ENCODE results near the gene BCL7A. TPM values are rescaled to one million over a fixed set of nuclear protein-coding genes. Genes with fewer than 3 reads are reported as not detected.
A peak's percentile ranks its signal among the peaks of the same experiment; 100 is the strongest.

BCL7A gene
- total RNA-seq, 2 donors from 2014 or later, result 6.4 to 12.2 TPM

- Mint-ChIP-seq H3K27me3 (ENCODE audit: low read depth) (peaks cover 27% of the 10 kb centered on the region), H3K9me3 (no peaks in the 10 kb centered on the region), H3K4me1 (ENCODE audit: low read depth) (peaks cover 30% of the 10 kb centered on the region), H3K4me3 (peak overlapping the region; percentile 48 to 56), H3K36me3 (ENCODE audit: insufficient read depth in 2 of 2) (no peaks in the 10 kb centered on the region), H3K27ac (no peak overlapping the region)
- DNase-seq (no peak), ATAC-seq (replicated peaks in 1 of 2) (peak; percentile 35 to 54)
Observed at GRCh38 chr12:122006186-122006926, 15.3 kb upstream of the BCL7A start.

DNA sequence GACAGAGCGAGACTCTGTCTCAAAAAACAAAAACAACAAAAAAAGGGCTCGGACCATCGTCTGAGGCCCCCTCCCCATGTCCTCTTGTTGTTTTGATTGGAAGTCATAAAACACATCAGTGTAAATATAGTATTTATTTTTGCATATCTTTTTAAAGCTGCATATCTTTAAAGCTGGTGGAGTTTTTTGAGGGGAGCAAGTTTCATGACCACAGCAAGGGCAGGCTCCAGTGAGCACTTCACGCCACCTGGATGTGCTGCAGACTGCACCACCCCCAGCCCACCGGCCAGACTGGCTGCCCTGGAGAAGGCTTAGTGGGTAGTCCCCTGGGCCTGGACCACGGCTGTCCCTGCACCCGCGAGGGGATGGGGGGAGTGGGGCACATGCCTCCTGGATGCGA, 11.9 kb upstream of the BCL7A start:
- no peaks in the 10 kb centered on the region for H3K36me3 Mint-ChIP-seq (ENCODE audit: insufficient read depth in 2 of 2)
- H3K27ac Mint-ChIP-seq, result no peak overlapping the region
- peaks cover 31% of the 10 kb centered on the region for H3K4me1 Mint-ChIP-seq (ENCODE audit: low read depth)
- DNase-seq (no peak), ATAC-seq (replicated peaks in 1 of 2) (no peak)
- peaks cover 18% of the 10 kb centered on the region for H3K27me3 Mint-ChIP-seq (ENCODE audit: low read depth)
- H3K4me3 Mint-ChIP-seq, result no peak overlapping the region
- no peaks in the 10 kb centered on the region for H3K9me3 Mint-ChIP-seq

GRCh38 chr12:122012184-122012583, 9.5 kb upstream of the BCL7A start:
- no peak for ATAC-seq (replicated peaks in 1 of 2)
- no peaks in the 10 kb centered on the region for H3K36me3 Mint-ChIP-seq (ENCODE audit: insufficient read depth in 2 of 2)
- H3K4me1 Mint-ChIP-seq (ENCODE audit: low read depth), result peaks cover 14% of the 10 kb centered on the region
- no peak overlapping the region for H3K27ac Mint-ChIP-seq
- no peaks in the 10 kb centered on the region for H3K9me3 Mint-ChIP-seq
- DNase-seq, result no peak
- no peak overlapping the region for H3K4me3 Mint-ChIP-seq
- H3K27me3 Mint-ChIP-seq (ENCODE audit: low read depth), result peaks cover 5% of the 10 kb centered on the region

DNA sequence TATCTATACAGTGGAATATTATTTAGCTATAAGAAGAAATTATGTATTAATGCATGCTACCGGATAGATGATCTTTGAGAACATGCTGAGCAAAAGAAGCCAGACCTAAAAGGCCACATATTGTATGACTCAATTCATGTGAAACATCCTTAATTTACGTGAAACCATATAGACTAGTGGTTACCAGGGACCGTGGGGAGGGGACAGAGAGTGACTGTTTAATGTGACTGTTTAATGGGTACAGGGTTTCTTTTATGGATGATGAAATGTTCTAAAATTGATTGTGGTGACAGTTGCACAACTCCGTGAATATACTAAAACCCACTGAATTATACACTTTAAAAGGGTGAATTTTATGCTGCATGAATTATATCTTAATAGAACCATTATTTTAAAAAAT, 8.5 kb upstream of the BCL7A start:
- peak; percentile 79 to 84 for ATAC-seq (replicated peaks in 1 of 2)
- no peaks in the 10 kb centered on the region for H3K27me3 Mint-ChIP-seq (ENCODE audit: low read depth)

DNA sequence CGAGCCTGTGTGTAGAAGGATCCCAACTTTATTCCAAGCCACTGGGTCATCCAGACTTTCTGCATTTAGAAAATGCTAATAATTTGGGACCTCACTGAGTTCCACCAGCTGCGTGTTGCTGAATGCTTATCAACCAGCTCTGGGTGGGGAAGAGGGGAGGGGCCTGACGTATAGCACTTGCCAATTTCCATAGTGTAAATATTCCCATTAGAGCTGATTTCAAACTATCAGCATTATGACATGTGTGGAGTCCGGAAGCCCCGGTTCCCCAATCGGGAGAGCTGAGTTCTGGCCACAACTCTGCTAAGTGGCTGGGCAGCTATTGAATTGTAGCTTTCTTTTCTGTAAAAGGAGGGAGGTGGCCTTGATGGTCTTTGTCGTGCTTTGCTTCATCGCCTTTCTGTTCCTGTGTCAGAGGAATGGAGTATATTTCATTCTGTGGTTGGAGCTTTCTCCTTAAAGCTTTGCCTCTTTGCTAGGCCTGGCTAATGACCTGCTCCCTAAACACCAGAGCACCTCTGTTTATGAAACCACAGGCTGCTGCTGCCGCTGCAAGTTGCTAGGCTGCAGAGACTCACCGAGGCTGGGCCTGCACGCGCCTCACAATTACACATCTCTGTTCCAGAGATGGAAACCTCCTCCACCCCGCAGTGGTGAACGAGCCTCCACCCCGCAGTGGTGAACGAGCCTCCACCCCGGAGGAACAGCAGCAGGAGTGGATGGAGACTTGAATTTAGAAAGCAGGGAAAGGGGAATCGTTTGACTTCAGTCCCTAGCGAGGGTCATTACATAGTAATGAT, 7.7 kb upstream of the BCL7A start:
- H3K4me3 Mint-ChIP-seq, result peak overlapping the region in 1 of 2 donors; percentile 35
- peaks cover 3% of the 10 kb centered on the region for H3K27me3 Mint-ChIP-seq (ENCODE audit: low read depth)
- H3K36me3 Mint-ChIP-seq (ENCODE audit: insufficient read depth in 2 of 2), result peaks cover 0 to 1% of the 10 kb centered on the region in 2 donors
- no peaks in the 10 kb centered on the region for H3K9me3 Mint-ChIP-seq
- H3K27ac Mint-ChIP-seq, result no peak overlapping the region
- ATAC-seq (replicated peaks in 1 of 2), result peak; percentile 47 to 65
- peak in 1 of 2 donors; percentile 33 for DNase-seq
- peaks cover 13% of the 10 kb centered on the region for H3K4me1 Mint-ChIP-seq (ENCODE audit: low read depth)

More for the DNA sequence above, 8.5 kb upstream of the BCL7A start:
- H3K9me3 Mint-ChIP-seq, result no peaks in the 10 kb centered on the region
- peaks cover 13% of the 10 kb centered on the region for H3K4me1 Mint-ChIP-seq (ENCODE audit: low read depth)
- no peak for DNase-seq
- H3K36me3 Mint-ChIP-seq (ENCODE audit: insufficient read depth in 2 of 2), result no peaks in the 10 kb centered on the region
- no peak overlapping the region for H3K27ac Mint-ChIP-seq
- H3K4me3 Mint-ChIP-seq, result peak overlapping the region in 1 of 2 donors; percentile 11

DNA sequence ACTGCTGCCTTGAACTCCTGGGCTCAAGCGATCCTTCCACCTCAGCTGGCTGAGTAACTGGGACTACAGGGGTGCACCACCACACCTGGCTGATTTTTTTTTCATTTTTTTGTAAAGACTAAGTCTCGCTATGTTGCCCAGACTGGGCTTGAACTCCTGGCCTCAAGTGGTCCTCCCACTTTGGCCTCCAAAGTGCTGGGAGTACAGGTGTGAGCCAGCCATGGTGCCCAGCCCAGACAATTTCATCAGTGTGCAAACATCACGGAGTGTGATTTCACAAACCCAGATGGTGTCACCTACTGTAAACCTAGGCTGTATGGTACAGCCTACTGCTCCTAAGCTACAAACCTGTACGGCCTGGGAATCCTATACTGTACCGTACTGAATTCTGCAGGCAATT, 6.9 kb upstream of the BCL7A start:
- H3K4me1 Mint-ChIP-seq (ENCODE audit: low read depth), result peaks cover 13% of the 10 kb centered on the region
- no peaks in the 10 kb centered on the region for H3K9me3 Mint-ChIP-seq
- H3K27me3 Mint-ChIP-seq (ENCODE audit: low read depth), result peaks cover 10% of the 10 kb centered on the region
- H3K36me3 Mint-ChIP-seq (ENCODE audit: insufficient read depth in 2 of 2), result peaks cover 0 to 2% of the 10 kb centered on the region in 2 donors
- H3K4me3 Mint-ChIP-seq, result no peak overlapping the region
- DNase-seq (no peak), ATAC-seq (replicated peaks in 1 of 2) (no peak)
- H3K27ac Mint-ChIP-seq, result no peak overlapping the region

- DNase-seq (no peak), ATAC-seq (replicated peaks in 1 of 2) (no peak)
- peaks cover 20% of the 10 kb centered on the region for H3K27me3 Mint-ChIP-seq (ENCODE audit: low read depth)
- peaks cover 18% of the 10 kb centered on the region for H3K4me1 Mint-ChIP-seq (ENCODE audit: low read depth)
- H3K27ac Mint-ChIP-seq, result no peak overlapping the region
- no peaks in the 10 kb centered on the region for H3K9me3 Mint-ChIP-seq
- peaks cover 2 to 4% of the 10 kb centered on the region in 2 donors for H3K36me3 Mint-ChIP-seq (ENCODE audit: insufficient read depth in 2 of 2)
- no peak overlapping the region for H3K4me3 Mint-ChIP-seq
Observed at GRCh38 chr12:122018457-122018856, 3.2 kb upstream of the BCL7A start.

DNA sequence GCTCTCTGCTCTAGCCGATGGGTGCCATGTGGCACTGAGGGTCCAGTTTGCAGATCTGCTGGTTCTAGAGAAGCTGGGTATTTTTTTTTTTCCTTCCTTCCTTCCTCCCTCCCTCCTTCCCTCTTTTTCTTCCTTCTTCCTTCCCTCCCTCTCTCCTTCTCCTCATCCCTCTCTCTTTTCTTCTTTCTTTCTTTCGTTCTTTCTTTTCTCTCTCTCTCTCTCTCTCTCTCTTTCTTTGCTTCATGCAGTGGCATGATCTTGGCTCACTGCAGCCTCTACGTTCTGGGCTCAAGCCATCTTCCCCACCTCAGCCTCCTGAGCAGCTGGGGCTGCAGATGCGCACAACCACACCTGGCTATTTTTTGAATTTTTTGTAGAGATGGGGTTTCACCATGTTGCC, 2.7 kb upstream of the BCL7A start:
- ATAC-seq (replicated peaks in 1 of 2) (no peak), DNase-seq (no peak)
- Mint-ChIP-seq H3K27ac (no peak overlapping the region), H3K4me1 (ENCODE audit: low read depth) (peaks cover 19% of the 10 kb centered on the region), H3K27me3 (ENCODE audit: low read depth) (peaks cover 20% of the 10 kb centered on the region), H3K36me3 (ENCODE audit: insufficient read depth in 2 of 2) (peaks cover 2 to 4% of the 10 kb centered on the region in 2 donors), H3K4me3 (no peak overlapping the region), H3K9me3 (no peaks in the 10 kb centered on the region)

- Mint-ChIP-seq H3K27me3 (ENCODE audit: low read depth) (peaks cover 20% of the 10 kb centered on the region), H3K27ac (no peak overlapping the region)
- ATAC-seq (replicated peaks in 1 of 2), result no peak
Observed at GRCh38 chr12:122020795-122021192, 890 bp upstream of the BCL7A start.

DNA sequence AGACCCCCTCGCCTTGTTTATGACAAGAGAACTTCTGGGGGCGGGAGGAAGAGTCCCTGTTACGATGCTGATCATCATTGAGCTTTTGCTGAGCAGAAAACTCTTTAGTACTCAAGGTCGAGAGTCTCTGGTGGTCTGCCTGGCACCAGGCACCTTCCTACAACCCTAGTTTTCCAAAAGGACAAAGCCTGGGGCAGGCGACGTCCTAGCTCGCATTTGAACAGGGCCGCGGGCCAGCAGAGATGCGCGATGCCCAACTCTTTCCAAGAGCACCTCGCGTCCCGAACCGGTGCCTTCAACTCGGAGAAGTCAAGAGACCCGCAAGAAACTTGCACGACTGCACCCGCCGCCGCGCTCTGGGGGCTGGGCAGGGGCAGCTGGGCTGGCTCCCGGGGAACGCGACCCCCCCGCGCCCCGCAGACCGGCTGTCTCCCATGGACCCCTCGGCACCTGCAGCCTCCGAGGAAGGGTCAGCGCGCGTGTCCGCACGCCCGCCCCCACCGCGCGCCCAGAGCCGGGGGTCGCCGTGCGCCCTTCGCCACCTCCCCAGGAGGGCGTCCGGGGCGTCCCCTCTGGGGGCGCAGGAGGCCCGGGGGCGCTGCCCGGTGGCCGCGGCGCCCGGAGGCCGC, 377 bp upstream of the BCL7A start:
- H3K36me3 Mint-ChIP-seq (ENCODE audit: insufficient read depth in 2 of 2), result peaks cover 2 to 4% of the 10 kb centered on the region in 2 donors
- DNase-seq, result peak in 1 of 2 donors; percentile 25

More at GRCh38 chr12:122020795-122021192, 890 bp upstream of the BCL7A start:
- Mint-ChIP-seq H3K9me3 (no peaks in the 10 kb centered on the region), H3K36me3 (ENCODE audit: insufficient read depth in 2 of 2) (peaks cover 2 to 4% of the 10 kb centered on the region in 2 donors), H3K4me3 (peak overlapping the region; percentile 82 to 86), H3K4me1 (ENCODE audit: low read depth) (peaks cover 13% of the 10 kb centered on the region)
- DNase-seq, result no peak

GRCh38 chr12:122022393-122023338, 982 bp downstream of the BCL7A start:
- Mint-ChIP-seq H3K36me3 (ENCODE audit: insufficient read depth in 2 of 2) (peaks cover 2 to 4% of the 10 kb centered on the region in 2 donors), H3K27ac (peak overlapping the region; percentile 65), H3K4me3 (peak overlapping the region; percentile 87 to 91), H3K27me3 (ENCODE audit: low read depth) (peaks cover 20% of the 10 kb centered on the region), H3K9me3 (no peaks in the 10 kb centered on the region), H3K4me1 (ENCODE audit: low read depth) (peaks cover 13% of the 10 kb centered on the region)
- DNase-seq, result peak; percentile 47 to 60
- peak; percentile 46 to 51 for ATAC-seq (replicated peaks in 1 of 2)

More for the DNA sequence above, 377 bp upstream of the BCL7A start:
- Mint-ChIP-seq H3K27me3 (ENCODE audit: low read depth) (peaks cover 20% of the 10 kb centered on the region), H3K27ac (no peak overlapping the region), H3K4me3 (peak overlapping the region; percentile 82 to 90), H3K4me1 (ENCODE audit: low read depth) (peaks cover 13% of the 10 kb centered on the region), H3K9me3 (no peaks in the 10 kb centered on the region)
- peak; percentile 6 to 7 for ATAC-seq (replicated peaks in 1 of 2)
